Loucy (cell line): ENCODE results near the gene HOXD13.

Source experiments
- EZH2phosphoT487 ChIP-seq: fragments of 200-600 bp; IDR thresholded peaks from 2 replicates; pipeline ENCODE4 v1.6.1; 2018; ENCODE audit warnings: antibody characterized with exemption, mild to moderate bottlenecking, moderate library complexity, borderline replicate concordance
- TF ChIP-seq, protein P1 (sequence below): fragments of 200-600 bp; sonication (generic); conservative IDR thresholded peaks from 2 replicates; pipeline ENCODE4 v1.5.1; 2014; ENCODE audit warnings: mild to moderate bottlenecking, antibody characterized with exemption, low read length

DNA sequence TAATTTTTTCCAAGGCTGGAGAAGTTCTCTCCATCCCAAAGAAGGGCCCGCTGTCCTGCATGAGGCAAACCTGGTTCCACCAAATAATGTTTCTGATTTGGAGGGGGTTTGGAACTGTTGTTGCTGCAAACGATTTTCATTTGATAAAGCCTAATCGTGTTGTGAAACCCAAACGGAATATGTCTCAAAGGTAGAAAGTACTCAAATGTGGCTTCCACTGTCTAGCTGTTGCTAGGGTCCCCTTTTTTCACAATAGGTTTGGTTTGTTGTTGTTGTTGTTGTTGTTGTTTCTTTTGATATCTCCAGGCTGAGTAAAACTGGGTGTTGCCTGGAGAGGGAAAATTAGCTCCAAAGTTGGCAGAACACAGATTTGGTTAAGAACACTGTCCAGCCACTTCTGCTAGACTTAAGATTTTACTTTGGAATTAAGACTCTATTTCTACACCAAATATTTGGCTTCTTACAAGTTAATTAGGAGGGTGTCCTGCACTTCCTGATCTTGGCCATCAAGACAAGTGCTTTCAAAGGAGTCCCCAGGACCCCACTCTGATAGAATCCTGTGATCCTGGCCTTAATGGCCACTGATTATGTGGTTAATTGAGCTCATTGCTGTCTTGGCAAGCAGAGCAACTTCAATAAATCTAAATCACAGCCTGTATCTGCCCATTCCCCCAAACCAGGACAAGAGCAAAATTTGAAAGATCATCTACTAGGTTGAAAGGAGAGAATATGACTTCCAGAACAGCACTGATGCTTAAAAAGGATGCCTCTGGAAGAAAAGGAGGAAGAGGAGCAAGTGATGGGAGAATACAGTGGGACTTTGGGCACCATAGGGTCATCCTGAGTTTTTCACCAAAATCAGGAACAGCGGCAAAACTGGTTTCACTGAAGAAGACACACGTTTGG is 3.3 kb upstream of the HOXD13 start:
- TF ChIP-seq, protein P1, sequence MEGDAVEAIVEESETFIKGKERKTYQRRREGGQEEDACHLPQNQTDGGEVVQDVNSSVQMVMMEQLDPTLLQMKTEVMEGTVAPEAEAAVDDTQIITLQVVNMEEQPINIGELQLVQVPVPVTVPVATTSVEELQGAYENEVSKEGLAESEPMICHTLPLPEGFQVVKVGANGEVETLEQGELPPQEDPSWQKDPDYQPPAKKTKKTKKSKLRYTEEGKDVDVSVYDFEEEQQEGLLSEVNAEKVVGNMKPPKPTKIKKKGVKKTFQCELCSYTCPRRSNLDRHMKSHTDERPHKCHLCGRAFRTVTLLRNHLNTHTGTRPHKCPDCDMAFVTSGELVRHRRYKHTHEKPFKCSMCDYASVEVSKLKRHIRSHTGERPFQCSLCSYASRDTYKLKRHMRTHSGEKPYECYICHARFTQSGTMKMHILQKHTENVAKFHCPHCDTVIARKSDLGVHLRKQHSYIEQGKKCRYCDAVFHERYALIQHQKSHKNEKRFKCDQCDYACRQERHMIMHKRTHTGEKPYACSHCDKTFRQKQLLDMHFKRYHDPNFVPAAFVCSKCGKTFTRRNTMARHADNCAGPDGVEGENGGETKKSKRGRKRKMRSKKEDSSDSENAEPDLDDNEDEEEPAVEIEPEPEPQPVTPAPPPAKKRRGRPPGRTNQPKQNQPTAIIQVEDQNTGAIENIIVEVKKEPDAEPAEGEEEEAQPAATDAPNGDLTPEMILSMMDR: no peak
- no peak for TF ChIP-seq EZH2phosphoT487
